HCT116 (cell line): ENCODE measurements around the gene SYN1. TPM values are rescaled to one million over a fixed set of nuclear protein-coding genes. Genes with fewer than 3 reads are reported as not detected.

Source experiments
- ATAC-seq: fragments of 200-7000 bp; cut with Tn5 transposase; 2 replicates; pipeline ENCODE4 v1.9.1; 2020; ENCODE audit warnings: mild to moderate bottlenecking, moderate library complexity
- BruUV-seq: library from RNA; stranded (reverse); fragments of 400-500 nt; replicated peaks from 2 replicates; lab custom pipeline; 2021; lab: Mats Ljungman, UMichigan
- CTCF ChIA-PET: fragments of 300-600 bp; sonication (Branson Sonifier 250); formaldehyde crosslinking; loops from one replicate; lab custom pipeline; 2021; ENCODE audit warnings: antibody characterized with exemption; lab: Charles Lee
- POLR2A ChIA-PET: fragments of 300-600, 350-600 bp; sonication (Branson Sonifier 250); formaldehyde crosslinking; loops from one replicate; lab custom pipeline; 2021; ENCODE audit warnings: antibody characterized with exemption; lab: Charles Lee
- RAD21 ChIA-PET, 2 experiments: fragments of 300-600 bp; sonication (Branson Sonifier 250); formaldehyde crosslinking; loops; one replicate each; lab custom pipeline; 2023; ENCODE audit warnings: low total read pairs in 2 of 2; ENCODE audit not compliant: uncharacterized antibody in 2 of 2, unreplicated experiment in 2 of 2, low non-redundant PET in 1 of 2; lab: Charles Lee
- DNase-seq: peaks from one replicate; pipeline ENCODE4 v3.0.0-alpha.2; 2010; ENCODE audit warnings: low read depth, low spot score
- H2AFZ ChIP-seq: fragments of 200-600 bp; shearing (Covaris generic), sonication (generic); 2 replicates; pipeline ENCODE4 v1.6.1; 2017; ENCODE audit warnings: low read depth, mixed run types, mixed read lengths, antibody characterized with exemption, low read length; ENCODE audit not compliant: poor library complexity, severe bottlenecking
- H3K27ac ChIP-seq: 2 replicates; pipeline ENCODE4 v1.5.1; 2012; ENCODE audit warnings: low read depth, low read length
- H3K27me3 ChIP-seq: fragments of 200-600 bp; sonication (generic); 2 replicates; pipeline ENCODE4 v1.6.1; 2016; ENCODE audit warnings: mixed run types, low read length, mixed read lengths; ENCODE audit not compliant: insufficient read depth
- H3K36me3 ChIP-seq, 2 experiments: fragments of 200-500 bp in 1 of 2; fragments of 200-600 bp in 1 of 2; sonication (Bioruptor generic) in 1 of 2; sonication (generic) in 1 of 2; 2 replicates each; pipeline versions ENCODE4 v1.5.1 to v1.6.1; 2014 to 2016; ENCODE audit warnings: low read length in 2 of 2, inconsistent platforms in 1 of 2, mixed read lengths in 1 of 2, mixed run types in 1 of 2; ENCODE audit not compliant: insufficient read depth in 2 of 2, control insufficient read depth in 1 of 2
- H3K4me1 ChIP-seq, 2 experiments: fragments of 200-600 bp in 1 of 2; sonication (generic) in 1 of 2; 2 replicates each; pipeline versions ENCODE4 v1.5.1 to v1.6.1; 2012 to 2017; ENCODE audit warnings: low read length in 2 of 2, inconsistent platforms in 1 of 2, mild to moderate bottlenecking in 1 of 2, mixed read lengths in 1 of 2, mixed run types in 1 of 2, moderate library complexity in 1 of 2; ENCODE audit not compliant: insufficient read depth in 2 of 2, control insufficient read depth in 1 of 2
- H3K4me2 ChIP-seq: fragments of 200-600 bp; sonication (generic); 2 replicates; pipeline ENCODE4 v1.6.1; 2017; ENCODE audit warnings: mixed run types, low read length, mixed read lengths
- H3K4me3 ChIP-seq, 2 experiments: fragments of 200-600 bp in 1 of 2; sonication (generic) in 1 of 2; replicated peaks in 1 of 2; 2 replicates each; pipeline ENCODE4 v1.5.1; 2011 to 2016; ENCODE audit warnings: low read length in 2 of 2, control low read depth in 1 of 2, low read depth in 1 of 2, mild to moderate bottlenecking in 1 of 2, mixed read lengths in 1 of 2, mixed run types in 1 of 2
- H3K79me2 ChIP-seq: fragments of 200-600 bp; sonication (generic); 2 replicates; pipeline ENCODE4 v1.6.1; 2017; ENCODE audit warnings: mild to moderate bottlenecking, mixed run types, low read length, moderate library complexity, mixed read lengths; ENCODE audit not compliant: insufficient read depth
- H3K9ac ChIP-seq: fragments of 200-600 bp; sonication (generic); 2 replicates; pipeline ENCODE4 v1.6.1; 2016; ENCODE audit warnings: low read length, mixed read lengths
- H3K9me2 ChIP-seq: fragments of 200-600 bp; sonication (generic), shearing (Covaris generic); 2 replicates; pipeline ENCODE4 v1.6.1; 2017; ENCODE audit warnings: mixed run types, mild to moderate bottlenecking, moderate library complexity; ENCODE audit not compliant: insufficient read depth
- H3K9me3 ChIP-seq, 2 experiments: fragments of 200-500 bp in 1 of 2; fragments of 200-600 bp in 1 of 2; sonication (Bioruptor generic) in 1 of 2; sonication (generic) in 1 of 2; 2 replicates each; pipeline ENCODE4 v1.6.1; 2014 to 2017; ENCODE audit warnings: low read length in 2 of 2, mixed read lengths in 2 of 2, inconsistent platforms in 1 of 2, low read depth in 1 of 2, mild to moderate bottlenecking in 1 of 2, mixed run types in 1 of 2, moderate library complexity in 1 of 2; ENCODE audit not compliant: control insufficient read depth in 1 of 2, insufficient read depth in 1 of 2
- H4K20me1 ChIP-seq: fragments of 200-600 bp; sonication (generic), shearing (Covaris generic); 2 replicates; pipeline ENCODE4 v1.6.1; 2017; ENCODE audit warnings: mixed run types, mild to moderate bottlenecking, moderate library complexity; ENCODE audit not compliant: insufficient read depth
- CBX3 ChIP-seq: IDR thresholded peaks from 2 replicates; pipeline ENCODE4 v1.6.1; 2012; ENCODE audit warnings: low read depth
- CTCF ChIP-seq, 3 experiments: fragments of 200-600 bp in 1 of 3; sonication (generic) in 1 of 3; IDR thresholded peaks in 2 of 3; conservative IDR thresholded peaks in 1 of 3; 2 replicates each; pipeline ENCODE4 v1.5.1; 2012 to 2017; ENCODE audit warnings: low read depth in 2 of 3, low read length in 2 of 3, antibody characterized with exemption in 1 of 3, borderline replicate concordance in 1 of 3, control low read depth in 1 of 3, mild to moderate bottlenecking in 1 of 3, mixed read lengths in 1 of 3, mixed run types in 1 of 3, moderate library complexity in 1 of 3; ENCODE audit not compliant: insufficient read depth in 1 of 3
- JUND ChIP-seq: IDR thresholded peaks from 2 replicates; pipeline ENCODE4 v1.6.1; 2012
- POLR2A ChIP-seq: IDR thresholded peaks from 2 replicates; pipeline ENCODE4 v1.7.0; 2011; ENCODE audit warnings: borderline replicate concordance; ENCODE audit not compliant: insufficient read depth, insufficient read length; ENCODE audit errors: extremely low read depth
- RAD21 ChIP-seq: IDR thresholded peaks from 2 replicates; pipeline ENCODE4 v1.6.1; 2012; ENCODE audit warnings: low read depth, mild to moderate bottlenecking
- REST ChIP-seq: IDR thresholded peaks from 2 replicates; pipeline ENCODE4 v1.6.1; 2012; ENCODE audit warnings: low read depth
- SP1 ChIP-seq: IDR thresholded peaks from 2 replicates; pipeline ENCODE4 v1.6.1; 2012; ENCODE audit warnings: low read depth
- YY1 ChIP-seq: IDR thresholded peaks from 2 replicates; pipeline ENCODE4 v1.6.1; 2011; ENCODE audit warnings: low read length, low read depth, moderate library complexity, mild to moderate bottlenecking; ENCODE audit not compliant: insufficient replicate concordance; ENCODE audit errors: extremely low read depth
- ZBTB33 ChIP-seq: IDR thresholded peaks from 2 replicates; pipeline ENCODE4 v1.6.1; 2011; ENCODE audit warnings: mild to moderate bottlenecking, low read length, moderate library complexity; ENCODE audit not compliant: insufficient replicate concordance; ENCODE audit errors: extremely low read depth
- intact Hi-C: fragments of 100-400 bp; cut with micrococcal nuclease; formaldehyde crosslinking; loops from 2 replicates; pipeline ENCODE4 v1.10.0; 2022
- total RNA-seq: library from RNA; stranded (reverse); gene quantifications from one replicate; pipeline ENCODE4 v1.2.1, GENCODE V29; 2021; ENCODE audit not compliant: unreplicated experiment

Gene SYN1
- total RNA-seq, 1 experiment from 2014 or later = 0.86 TPM

GRCh38 chrX:47578692-47579091, 41.0 kb downstream of the SYN1 start:
- RAD21 ChIA-PET = no interaction called here
- no peaks in the 10 kb centered on the region for H3K36me3 ChIP-seq
- no peak overlapping the region for H3K27ac ChIP-seq
- H4K20me1 ChIP-seq = no peaks in the 10 kb centered on the region
- peaks cover 14% of the 10 kb centered on the region for H3K79me2 ChIP-seq
- no peaks in the 10 kb centered on the region for H3K27me3 ChIP-seq
- CTCF ChIA-PET = no interaction called here
- no TSS peak for BruUV-seq
- no peak overlapping the region for H2AFZ ChIP-seq
- no peak overlapping the region for H3K9ac ChIP-seq
- POLR2A ChIA-PET = no interaction called here
- no peak overlapping the region for H3K4me2 ChIP-seq
- TF ChIP-seq CBX3 (no peak), CTCF (IDR thresholded peaks at IDR 0.05 in 2 of 3, conservative IDR thresholded peaks at IDR 0.05 in 1 of 3; ENCODE audit: borderline replicate concordance in 1 of 3, insufficient read depth in 1 of 3, low read depth in 2 of 3, low read length in 2 of 3) (no peak), YY1 (no peak), ZBTB33 (no peak), POLR2A (no peak), REST (no peak), JUND (no peak), RAD21 (no peak), SP1 (no peak)
- no peaks in the 10 kb centered on the region for H3K9me2 ChIP-seq
- DNase-seq (no peak), ATAC-seq (no peak)
- H3K4me1 ChIP-seq = peaks cover 12 to 47% of the 10 kb centered on the region in 2 experiments
- intact Hi-C loops = no loop called here
- H3K4me3 ChIP-seq = no peak overlapping the region
- no peaks in the 10 kb centered on the region for H3K9me3 ChIP-seq
